ENCODE results near the gene PRR22. TPM values are rescaled to one million over a fixed set of nuclear protein-coding genes. Genes with fewer than 3 reads are reported as not detected.

PRR22 gene
- total and polyA plus RNA-seq, 9 of the 15 experiments (the other 6 are each of a cell fraction or from before 2014, with no cell fraction given) = 0.03 to 12.0 (median 2.0) TPM; not detected in 1

GRCh38 chr19:5827342-5827890, 42.9 kb upstream of the PRR22 start (continued):
- TF ChIP-seq ZNF407 (IDR thresholded peaks at IDR 0.05; ENCODE audit: low read depth) (no peak), KDM1A (IDR thresholded peaks at IDR 0.05) (peak in 1 of 2 experiments; percentile 26; a peak in 2 of 4 replicates), ARID2 (IDR thresholded peaks at IDR 0.05) (no peak), PHB2 (IDR thresholded peaks at IDR 0.05; ENCODE audit: low read depth) (no peak), ZNF197 (CRISPR knock-in tag; IDR thresholded peaks at IDR 0.05; ENCODE audit: low read depth) (0 out of 2 replicates have a peak, but pooled peaks have one; percentile 69), RNF2 (IDR thresholded peaks at IDR 0.05) (no peak), KLF16 (IDR thresholded peaks at IDR 0.05) (no peak), ILK (tag; IDR thresholded peaks at IDR 0.05; ENCODE audit: borderline replicate concordance, low read depth) (no peak), HDAC6 (IDR thresholded peaks at IDR 0.05; ENCODE audit: low read depth, low read length) (no peak), TCF15 (CRISPR knock-in tag; IDR thresholded peaks at IDR 0.05) (no peak)

All from K562 (cell line).